ENCODE data around the gene ATF7. TPM values are rescaled to one million over a fixed set of nuclear protein-coding genes. Genes with fewer than 3 reads are reported as not detected.

Gene ATF7
- polyA plus RNA-seq, 1 of the 3 experiments (the other 2 are of a cell fraction): 12.8 TPM

GRCh38 chr12:53510181-53510812 is 115.9 kb downstream of the ATF7 start:
- Histone ChIP-seq H3K4me2 (no peak overlapping the region), H3F3A (replicated peaks; ENCODE audit: insufficient read depth) (peaks cover 30% of the 10 kb centered on the region), H3K9me3 (no peaks in the 10 kb centered on the region), H3K9ac (no peak overlapping the region), H4K20me1 (ENCODE audit: insufficient read depth) (no peaks in the 10 kb centered on the region), H2AFZ (ENCODE audit: low read depth) (no peak overlapping the region), H3K4me3 (ENCODE audit: low read depth in 2 of 2, low read length in 1 of 2) (no peak overlapping the region), H3K4me1 (ENCODE audit: control insufficient read depth in 1 of 2, insufficient read depth in 2 of 2, low read depth in 1 of 2, low read length in 1 of 2) (peaks cover 0 to 12% of the 10 kb centered on the region in 2 experiments; a peak in 3 of 4 replicates), H3K79me2 (ENCODE audit: insufficient read depth) (no peaks in the 10 kb centered on the region; the same call in 1 of the 2 replicates), H3K9me2 (no peaks in the 10 kb centered on the region), H3K27ac (ENCODE audit: low read depth in 2 of 2, low read length in 1 of 2) (no peak overlapping the region), H3K36me3 (replicated peaks in 1 of 2; ENCODE audit: control insufficient read depth in 1 of 2, insufficient read depth in 2 of 2, low read length in 1 of 2) (peaks cover 30 to 58% of the 10 kb centered on the region in 2 experiments), H3K27me3 (ENCODE audit: insufficient read depth) (no peaks in the 10 kb centered on the region)
- ChIA-PET CTCF (interaction anchor here (0.7 to 4.0 kb wide), 9 partner anchors 11 to 297 kb away, joined by 3 to 25 read pairs (median 16); partner anchors contain the start of genes AAAS and MAP3K12), POLR2A (no interaction called here)
- WGBS (ENCODE audit: low lambda C conversion rate): 89% methylated on average over 9 of the region's 9 CpGs
- no peak for DNase-seq
- TF ChIP-seq CHD2 (IDR thresholded peaks at IDR 0.05; ENCODE audit: low read length, partially characterized antibody) (no peak), SIN3A (IDR thresholded peaks at IDR 0.05; ENCODE audit: borderline replicate concordance, low read depth, low read length) (no peak), FOXJ3 (CRISPR knock-in tag; IDR thresholded peaks at IDR 0.05) (no peak), TEAD4 (IDR thresholded peaks at IDR 0.05; ENCODE audit: borderline replicate concordance, insufficient read depth) (no peak), FOXM1 (IDR thresholded peaks at IDR 0.05; ENCODE audit: low read depth) (no peak), JUND (IDR thresholded peaks at IDR 0.05) (no peak), RFX5 (IDR thresholded peaks at IDR 0.05; ENCODE audit: low read length) (no peak), FOSL2 (IDR thresholded peaks at IDR 0.05; ENCODE audit: borderline replicate concordance, low read depth) (no peak)

- Histone ChIP-seq H4K20me1 (ENCODE audit: insufficient read depth) (no peaks in the 10 kb centered on the region), H2AFZ (ENCODE audit: low read depth) (no peak overlapping the region), H3K4me3 (ENCODE audit: low read depth in 2 of 2, low read length in 1 of 2) (peak overlapping the region in 1 of 2 experiments; percentile 21; a peak in 1 of 4 replicates), H3K4me1 (ENCODE audit: control insufficient read depth in 1 of 2, insufficient read depth in 2 of 2, low read depth in 1 of 2, low read length in 1 of 2) (peaks cover 0 to 12% of the 10 kb centered on the region in 2 experiments; a peak in 3 of 4 replicates), H3K9me3 (no peaks in the 10 kb centered on the region), H3K27ac (ENCODE audit: low read depth in 2 of 2, low read length in 1 of 2) (peak overlapping the region in 1 of 2 experiments; percentile 31; a peak in 1 of 4 replicates), H3K4me2 (no peak overlapping the region), H3K79me2 (ENCODE audit: insufficient read depth) (peaks cover 2% of the 10 kb centered on the region), H3K36me3 (replicated peaks in 1 of 2; ENCODE audit: control insufficient read depth in 1 of 2, insufficient read depth in 2 of 2, low read length in 1 of 2) (peaks cover 16 to 57% of the 10 kb centered on the region in 2 experiments), H3K9ac (no peak overlapping the region), H3K27me3 (ENCODE audit: insufficient read depth) (no peaks in the 10 kb centered on the region), H3K9me2 (no peaks in the 10 kb centered on the region), H3F3A (replicated peaks; ENCODE audit: insufficient read depth) (peaks cover 32% of the 10 kb centered on the region)
- WGBS (ENCODE audit: low lambda C conversion rate): 51% methylated on average over 5 of the region's 7 CpGs
- TF ChIP-seq TCF12 (IDR thresholded peaks at IDR 0.05): no peak
- TF ChIP-seq CTCF (IDR thresholded peaks at IDR 0.05): peak; percentile 93
- TF ChIP-seq RAD21 (IDR thresholded peaks at IDR 0.05; ENCODE audit: low read length): peak; percentile 97
- TF ChIP-seq FOXJ3 (CRISPR knock-in tag; IDR thresholded peaks at IDR 0.05): no peak
- peak; percentile 88 for TF ChIP-seq SMC3 (IDR thresholded peaks at IDR 0.05; ENCODE audit: low read depth, low read length)
- ChIA-PET CTCF (interaction anchor here (0.6 to 4.0 kb wide), 41 partner anchors 8 to 1637 kb away, joined by 3 to 26 read pairs (median 5); partner anchors contain the start of genes AAAS, ATP5MC2, MAP3K12 and TARBP2), POLR2A (interaction anchor here (0.9 to 2.1 kb wide), 3 partner anchors 8 to 184 kb away, joined by 3 to 12 read pairs (median 5); partner anchors contain the start of gene TARBP2)
- peak; percentile 84 for DNase-seq
Observed at GRCh38 chr12:53508534-53509170, 117.5 kb downstream of the ATF7 start.

Measured in SK-N-SH (cell line).